Neuronal stem cell (in vitro differentiated cells): ENCODE measurements around the gene SLC6A3.
A peak's percentile ranks its signal among the peaks of the same experiment; 100 is the strongest.

Experiments used
- DNase-seq: peaks from one replicate; pipeline ENCODE4 v3.0.0-alpha.2; 2013; ENCODE audit warnings: low spot score
- H2AFZ ChIP-seq: one replicate; pipeline ENCODE4 v1.6.1; 2013; ENCODE audit warnings: mild to moderate bottlenecking, low read length, inconsistent platforms
- H2AK5ac ChIP-seq: 2 replicates; pipeline ENCODE4 v1.6.1; 2013; ENCODE audit warnings: low read depth, mild to moderate bottlenecking, inconsistent platforms, low read length, moderate library complexity, mixed read lengths
- H2BK120ac ChIP-seq: 2 replicates; pipeline ENCODE4 v1.6.1; 2013; ENCODE audit warnings: low read depth, mild to moderate bottlenecking, inconsistent platforms, low read length, moderate library complexity, mixed read lengths
- H2BK12ac ChIP-seq: one replicate; pipeline ENCODE4 v1.6.1; 2013; ENCODE audit warnings: low read length, inconsistent platforms
- H2BK15ac ChIP-seq: 2 replicates; pipeline ENCODE4 v1.6.1; 2013; ENCODE audit warnings: mild to moderate bottlenecking, low read length, inconsistent platforms, mixed read lengths
- H2BK5ac ChIP-seq: one replicate; pipeline ENCODE4 v1.6.1; 2013; ENCODE audit warnings: inconsistent platforms, mild to moderate bottlenecking, low read length, moderate library complexity
- H3K14ac ChIP-seq: one replicate; pipeline ENCODE4 v1.6.1; 2013; ENCODE audit warnings: low read length, inconsistent platforms
- H3K18ac ChIP-seq: 2 replicates; pipeline ENCODE4 v1.6.1; 2013; ENCODE audit warnings: low read length, inconsistent platforms
- H3K23ac ChIP-seq: 2 replicates; pipeline ENCODE4 v1.6.1; 2013; ENCODE audit warnings: low read depth, mild to moderate bottlenecking, mixed read lengths, low read length, inconsistent platforms; ENCODE audit not compliant: poor library complexity
- H3K27ac ChIP-seq: replicated peaks from 3 replicates; pipeline ENCODE4 v1.5.1; 2013; ENCODE audit warnings: low read length, inconsistent platforms
- H3K27me3 ChIP-seq, 3 experiments: 2 replicates each; pipeline ENCODE4 v1.6.1; 2013; ENCODE audit warnings: low read length in 3 of 3, mild to moderate bottlenecking in 2 of 3, inconsistent platforms in 1 of 3, low read depth in 1 of 3, mixed read lengths in 1 of 3, moderate library complexity in 1 of 3; ENCODE audit not compliant: control insufficient read depth in 3 of 3, insufficient read depth in 3 of 3
- H3K36me3 ChIP-seq, 2 donors: replicated peaks in 1 of 2; 2 replicates each; pipeline ENCODE4 v1.6.1; 2013; ENCODE audit warnings: low read length in 2 of 2; ENCODE audit not compliant: control insufficient read depth in 2 of 2, insufficient read depth in 2 of 2
- H3K4ac ChIP-seq: 2 replicates; pipeline ENCODE4 v1.6.1; 2013; ENCODE audit warnings: inconsistent platforms, mild to moderate bottlenecking, low read length, moderate library complexity
- H3K4me1 ChIP-seq, 2 donors: 1 replicate in 1 of 2; 2 replicates in 1 of 2; pipeline ENCODE4 v1.6.1; 2013; ENCODE audit warnings: low read length in 2 of 2, low read depth in 1 of 2; ENCODE audit not compliant: control insufficient read depth in 2 of 2, insufficient read depth in 1 of 2
- H3K4me2 ChIP-seq: one replicate; pipeline ENCODE4 v1.6.1; 2013; ENCODE audit warnings: mild to moderate bottlenecking, low read length, inconsistent platforms; ENCODE audit not compliant: insufficient read depth, poor library complexity, severe bottlenecking
- H3K4me3 ChIP-seq, 2 donors: 2 replicates each; pipeline ENCODE4 v1.5.1; 2013; ENCODE audit warnings: low read length in 2 of 2, mild to moderate bottlenecking in 2 of 2, inconsistent platforms in 1 of 2, moderate library complexity in 1 of 2
- H3K79me1 ChIP-seq: one replicate; pipeline ENCODE4 v1.6.1; 2013; ENCODE audit warnings: low read depth, mild to moderate bottlenecking, inconsistent platforms, low read length, moderate library complexity
- H3K9ac ChIP-seq: one replicate; pipeline ENCODE4 v1.6.1; 2013; ENCODE audit warnings: mild to moderate bottlenecking, low read depth, low read length, inconsistent platforms; ENCODE audit not compliant: poor library complexity
- H3K9me3 ChIP-seq, 2 donors: replicated peaks in 1 of 2; 2 replicates each; pipeline versions ENCODE3 to v1.6.1; 2013; ENCODE audit warnings: low read length in 2 of 2, mild to moderate bottlenecking in 2 of 2, inconsistent platforms in 1 of 2, low read depth in 1 of 2, mixed read lengths in 1 of 2, moderate library complexity in 1 of 2; ENCODE audit not compliant: control insufficient read depth in 2 of 2, insufficient read depth in 1 of 2
- H4K8ac ChIP-seq: one replicate; pipeline ENCODE4 v1.6.1; 2013; ENCODE audit warnings: low read depth, mild to moderate bottlenecking, inconsistent platforms, low read length, moderate library complexity
- H4K91ac ChIP-seq: one replicate; pipeline ENCODE4 v1.6.1; 2013; ENCODE audit warnings: low read length, low read depth, mild to moderate bottlenecking, inconsistent platforms; ENCODE audit not compliant: poor library complexity
- WGBS, 2 donors: extraction: QIAGEN DNeasy Blood & Tissue Kit; methylation state at CpG; one replicate each; pipeline ENCODE4 v1.1.7; 2013; ENCODE audit warnings: missing lambda C conversion rate in 2 of 2, mixed read lengths in 1 of 2; ENCODE audit not compliant: insufficient read length in 2 of 2, insufficient replicate concordance in 1 of 2; ENCODE audit errors: extremely low coverage in 2 of 2; 5-methylcytosine and 5-hydroxymethylcytosine counted together

The SLC6A3 gene

GRCh38 chr5:1470762-1471211, 25.5 kb upstream of the SLC6A3 start:
- no peak overlapping the region for H4K91ac ChIP-seq
- no peak overlapping the region for H3K9ac ChIP-seq
- no peak overlapping the region for H2AK5ac ChIP-seq
- no peak overlapping the region for H2AFZ ChIP-seq
- peaks cover 0 to 9% of the 10 kb centered on the region in 2 donors for H3K4me1 ChIP-seq
- H3K4me3 ChIP-seq, result no peak overlapping the region
- no peak overlapping the region for H2BK5ac ChIP-seq
- peak overlapping the region; percentile 81 for H3K23ac ChIP-seq
- no peak overlapping the region for H3K27ac ChIP-seq
- no CpG with 5 or more reads among the region's 18 CpGs for WGBS, 2 donors
- H2BK12ac ChIP-seq, result no peak overlapping the region
- H3K36me3 ChIP-seq, result peaks cover 39 to 64% of the 10 kb centered on the region in 2 donors
- no peak overlapping the region for H3K18ac ChIP-seq
- H3K4me2 ChIP-seq, result no peak overlapping the region
- no peak for DNase-seq
- no peak overlapping the region for H3K14ac ChIP-seq
- no peak overlapping the region for H2BK120ac ChIP-seq
- no peak overlapping the region for H4K8ac ChIP-seq
- peaks cover 6% of the 10 kb centered on the region for H3K79me1 ChIP-seq
- no peak overlapping the region for H2BK15ac ChIP-seq
- no peak overlapping the region for H3K4ac ChIP-seq
- H3K27me3 ChIP-seq, result no peaks in the 10 kb centered on the region
- H3K9me3 ChIP-seq, result peaks cover 0 to under 1% of the 10 kb centered on the region in 2 donors

DNA sequence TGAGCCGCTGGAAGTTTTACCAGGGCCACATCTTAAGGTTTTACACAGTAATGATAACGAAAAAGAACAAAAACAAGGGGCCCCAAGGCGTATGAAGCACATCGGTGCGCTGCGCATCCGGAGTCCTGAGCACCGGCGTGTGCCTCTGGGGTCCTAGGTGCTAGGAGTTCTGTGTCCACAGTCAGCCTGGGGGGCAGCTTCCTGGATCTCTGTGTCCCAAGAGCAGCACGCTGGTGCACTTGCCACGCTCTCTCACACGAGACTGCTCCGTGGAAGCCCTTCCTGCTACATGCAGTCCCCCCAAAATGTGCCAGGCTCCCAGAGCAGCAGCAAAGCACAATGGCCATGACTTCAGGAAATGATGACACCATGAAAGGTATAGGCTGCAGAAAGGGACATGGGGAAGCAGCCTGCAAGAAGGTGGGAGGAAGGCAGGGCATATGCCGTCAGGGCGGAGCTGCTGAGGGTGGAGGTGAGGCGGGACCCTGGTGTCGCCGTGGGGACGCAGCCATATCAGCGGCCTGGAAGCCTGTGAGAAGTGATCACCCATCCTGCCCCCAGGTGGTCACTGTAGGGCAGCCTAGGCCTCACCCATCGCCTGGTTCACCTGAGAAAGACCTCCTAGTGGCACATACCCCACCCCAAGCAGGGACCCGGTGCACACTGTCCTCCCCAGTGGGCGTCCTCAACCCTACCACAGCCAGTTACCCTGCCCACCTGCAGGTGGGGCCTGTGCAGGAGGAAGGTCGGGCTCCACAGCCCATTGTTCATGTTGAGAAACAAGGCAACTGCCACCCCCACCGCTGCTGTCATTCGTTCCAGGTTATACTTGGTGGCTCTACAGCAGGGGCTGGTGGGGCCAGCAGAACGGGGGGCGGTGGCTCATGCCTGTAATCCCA, 23.6 kb upstream of the SLC6A3 start:
- H3K14ac ChIP-seq, result peak overlapping the region; percentile 71
- H3K4me3 ChIP-seq, result no peak overlapping the region
- peaks cover 0 to 11% of the 10 kb centered on the region in 2 donors for H3K9me3 ChIP-seq
- no peak overlapping the region for H2BK15ac ChIP-seq
- H3K36me3 ChIP-seq, result peaks cover 51 to 64% of the 10 kb centered on the region in 2 donors
- peak overlapping the region; percentile 80 for H3K18ac ChIP-seq
- peak overlapping the region; percentile 32 for H2AK5ac ChIP-seq
- peak overlapping the region; percentile 29 for H4K8ac ChIP-seq
- no peak for DNase-seq
- no peak overlapping the region for H3K4ac ChIP-seq
- H3K27me3 ChIP-seq, result no peaks in the 10 kb centered on the region
- WGBS, 2 donors, result no CpG with 5 or more reads among the region's 28 CpGs
- peak overlapping the region; percentile 93 for H2BK5ac ChIP-seq
- H3K4me2 ChIP-seq, result no peak overlapping the region
- H4K91ac ChIP-seq, result no peak overlapping the region
- no peak overlapping the region for H3K27ac ChIP-seq
- H2BK12ac ChIP-seq, result no peak overlapping the region
- no peak overlapping the region for H2BK120ac ChIP-seq
- no peak overlapping the region for H2AFZ ChIP-seq
- H3K79me1 ChIP-seq, result peaks cover 11% of the 10 kb centered on the region
- H3K23ac ChIP-seq, result peak overlapping the region; percentile 65
- H3K4me1 ChIP-seq, result peaks cover 0 to 9% of the 10 kb centered on the region in 2 donors
- H3K9ac ChIP-seq, result peak overlapping the region; percentile 63

- no CpG with 5 or more reads among the region's 15 CpGs for WGBS, 2 donors
- Histone ChIP-seq H3K79me1 (peaks cover 11% of the 10 kb centered on the region), H3K9me3 (peaks cover 0 to 11% of the 10 kb centered on the region in 2 donors), H3K9ac (no peak overlapping the region), H4K8ac (no peak overlapping the region), H2BK5ac (peak overlapping the region; percentile 93), H3K27me3 (no peaks in the 10 kb centered on the region), H3K36me3 (peaks cover 55 to 64% of the 10 kb centered on the region in 2 donors), H3K4ac (no peak overlapping the region), H2AK5ac (peak overlapping the region; percentile 97), H4K91ac (no peak overlapping the region), H3K4me1 (peaks cover 0 to 9% of the 10 kb centered on the region in 2 donors), H3K18ac (peak overlapping the region; percentile 48), H2BK12ac (no peak overlapping the region), H2AFZ (no peak overlapping the region), H3K27ac (no peak overlapping the region), H3K14ac (no peak overlapping the region), H2BK120ac (no peak overlapping the region), H3K23ac (peak overlapping the region; percentile 73), H3K4me3 (no peak overlapping the region), H2BK15ac (no peak overlapping the region), H3K4me2 (no peak overlapping the region)
- no peak for DNase-seq
Measured at GRCh38 chr5:1468247-1468612, 23.0 kb upstream of the SLC6A3 start.
